Tibial artery (tissue), 4 donors: ENCODE data around the gene DAPP1.

Experiments used
- DNase-seq, 2 donors: peaks; one replicate each; pipeline ENCODE4 v3.0.0-alpha.2; 2019
- H3K27ac ChIP-seq, 2 donors: fragments of 200-600 bp; sonication (generic) in 1 of 2; 1 replicate in 1 of 2; 2 replicates in 1 of 2; pipeline ENCODE4 v1.5.1; 2018 to 2019; ENCODE audit warnings: mild to moderate bottlenecking in 1 of 2
- H3K27me3 ChIP-seq, 2 donors: fragments of 200-600 bp; sonication (generic) in 1 of 2; one replicate each; pipeline versions ENCODE4 v1.5.1 to v1.6.0; 2016 to 2019
- H3K36me3 ChIP-seq, 3 donors: fragments of 200-600 bp; sonication (generic) in 2 of 3; one replicate each; pipeline ENCODE4 v1.5.1; 2016 to 2019; ENCODE audit warnings: mild to moderate bottlenecking in 2 of 3
- H3K4me1 ChIP-seq, 4 donors: fragments of 200-600 bp; sonication (generic) in 2 of 4; 1 replicate in 3 of 4; 2 replicates in 1 of 4; pipeline ENCODE4 v1.5.1; 2016 to 2019
- H3K4me3 ChIP-seq, 2 donors: fragments of 200-600 bp; sonication (generic) in 1 of 2; 1 replicate in 1 of 2; 2 replicates in 1 of 2; pipeline ENCODE4 v1.5.1; 2018 to 2019; ENCODE audit warnings: mild to moderate bottlenecking in 2 of 2
- H3K9me3 ChIP-seq, 3 donors: fragments of 200-600 bp; sonication (generic) in 1 of 3; one replicate each; pipeline ENCODE4 v1.5.1; 2016 to 2019
- intact Hi-C: fragments of 100-400 bp; cut with DNase I; formaldehyde crosslinking; loops from one replicate; pipeline ENCODE4 v1.15.0; 2023; ENCODE audit warnings: low total_unique reads
- TF ChIP-seq, protein P1 (sequence below), 2 experiments: fragments of 200-600 bp in 1 of 2; fragments of 450-650 bp in 1 of 2; IDR thresholded peaks; one replicate each; pipeline ENCODE4 v1.5.1; 2017 to 2019; ENCODE audit warnings: antibody characterized with exemption in 2 of 2, mild to moderate bottlenecking in 1 of 2, moderate library complexity in 1 of 2

DAPP1 gene

GRCh38 chr4:99918656-99919055 lies 102.0 kb downstream of the DAPP1 start:
- H3K4me1 ChIP-seq = no peaks in the 10 kb centered on the region
- intact Hi-C loops = no loop called here
- no peak overlapping the region for H3K27ac ChIP-seq
- no peaks in the 10 kb centered on the region for H3K27me3 ChIP-seq
- H3K36me3 ChIP-seq = peaks cover 25 to 45% (median 29%) of the 10 kb centered on the region in 3 donors
- H3K9me3 ChIP-seq = no peaks in the 10 kb centered on the region
- H3K4me3 ChIP-seq = no peak overlapping the region
- DNase-seq = no peak
- TF ChIP-seq, protein P1, sequence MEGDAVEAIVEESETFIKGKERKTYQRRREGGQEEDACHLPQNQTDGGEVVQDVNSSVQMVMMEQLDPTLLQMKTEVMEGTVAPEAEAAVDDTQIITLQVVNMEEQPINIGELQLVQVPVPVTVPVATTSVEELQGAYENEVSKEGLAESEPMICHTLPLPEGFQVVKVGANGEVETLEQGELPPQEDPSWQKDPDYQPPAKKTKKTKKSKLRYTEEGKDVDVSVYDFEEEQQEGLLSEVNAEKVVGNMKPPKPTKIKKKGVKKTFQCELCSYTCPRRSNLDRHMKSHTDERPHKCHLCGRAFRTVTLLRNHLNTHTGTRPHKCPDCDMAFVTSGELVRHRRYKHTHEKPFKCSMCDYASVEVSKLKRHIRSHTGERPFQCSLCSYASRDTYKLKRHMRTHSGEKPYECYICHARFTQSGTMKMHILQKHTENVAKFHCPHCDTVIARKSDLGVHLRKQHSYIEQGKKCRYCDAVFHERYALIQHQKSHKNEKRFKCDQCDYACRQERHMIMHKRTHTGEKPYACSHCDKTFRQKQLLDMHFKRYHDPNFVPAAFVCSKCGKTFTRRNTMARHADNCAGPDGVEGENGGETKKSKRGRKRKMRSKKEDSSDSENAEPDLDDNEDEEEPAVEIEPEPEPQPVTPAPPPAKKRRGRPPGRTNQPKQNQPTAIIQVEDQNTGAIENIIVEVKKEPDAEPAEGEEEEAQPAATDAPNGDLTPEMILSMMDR (IDR thresholded peaks at IDR 0.05) = no peak
